Pancreas (tissue), 10 donors: ENCODE data around the gene KNTC1. TPM values are rescaled to one million over a fixed set of nuclear protein-coding genes. Genes with fewer than 3 reads are reported as not detected.

Experiments
- ATAC-seq, 4 donors: fragments of 200-7000 bp; cut with Tn5 transposase; one replicate each; pipeline versions ENCODE4 v1.8.0 to v1.9.1; 2020; ENCODE audit warnings: mild to moderate bottlenecking in 4 of 4, moderate library complexity in 4 of 4
- DNase-seq, 6 donors: peaks; one replicate each; pipeline ENCODE4 v3.0.0-alpha.2; 2020
- FAIRE-seq: peaks from 2 replicates; lab custom pipeline; 2012; peaks lifted over from hg19 to GRCh38; lab: Jason Lieb, UNC
- H3K27ac ChIP-seq, 4 donors: fragments of 200-600 bp; sonication (generic); 1 replicate in 3 of 4; 2 replicates in 1 of 4; pipeline versions ENCODE4 v1.5.0 to v1.8.0; 2020
- H3K27me3 ChIP-seq, 4 donors: fragments of 200-600 bp; one replicate each; pipeline ENCODE4 v1.8.0; 2021
- H3K36me3 ChIP-seq, 3 donors: fragments of 200-600 bp; sonication (generic) in 1 of 3; one replicate each; pipeline versions ENCODE4 v1.5.0 to v1.8.0; 2020 to 2021
- H3K4me1 ChIP-seq, 3 donors: fragments of 200-600 bp; one replicate each; pipeline ENCODE4 v1.8.0; 2021
- H3K4me3 ChIP-seq, 4 donors: fragments of 200-600 bp; sonication (generic) in 2 of 4; one replicate each; pipeline versions ENCODE4 v1.5.0 to v1.8.0; 2020 to 2021
- H3K9me3 ChIP-seq, 4 donors: fragments of 200-600 bp; one replicate each; pipeline ENCODE4 v1.8.0; 2021
- WGBS, 2 donors: extraction: QIAGEN DNeasy Blood & Tissue Kit; methylation state at CpG; one replicate each; pipeline ENCODE4 v1.1.7; 2013; 5-methylcytosine and 5-hydroxymethylcytosine counted together
- intact Hi-C, 3 donors: fragments of 100-400 bp; cut with DNase I; formaldehyde crosslinking; loops; one replicate each; pipeline versions ENCODE4 v1.11.1 to v1.14.2; 2022
- polyA plus RNA-seq, 2 donors: library from polyadenylated mRNA; stranded (reverse); fragments of 200-250 nt; gene quantifications; one replicate each; pipeline ENCODE4 v1.2.3, GENCODE V29; 2013
- total RNA-seq, 6 donors: library from RNA; stranded (reverse); fragmentation: NEBNext Ultra II Directional in 4 of 6; extraction: Animal tissue kit (Norgen Biotek cat#: 25700) in 4 of 6; gene quantifications; one replicate each; pipeline versions ENCODE4 v1.2.1 to v1.2.4, GENCODE V29; 2021 to 2023
- TF ChIP-seq, protein P1 (sequence below), 4 donors: fragments of 200-600 bp; sonication (generic) in 3 of 4; IDR thresholded peaks; one replicate each; pipeline versions ENCODE4 v1.5.0 to v1.8.0; 2021; ENCODE audit warnings: antibody characterized with exemption in 4 of 4
- donor health status: healthy with polysubstance abuse.
- donor health status: DM: no; HTN: no; CAD: no; lungs with moderate emphysema.
- donor health status: DM: no; HTN: no; CAD: no.
- donor health status: control.
- donor health status: control.
- donor health status: Bipolar disorder and iron deficiency.
- donor health status: DM: yes; HTN: yes; CAD: no.
- donor health status: DM: no; HTN: no; CAD: no.
- donor health status: DM: no; HTN: no; CAD: no.
- donor health status: DM: yes; HTN: yes; CAD: no.

KNTC1 gene
- total and polyA plus RNA-seq, 8 donors, result 2.7 to 10.2 (median 4.9) TPM

DNA sequence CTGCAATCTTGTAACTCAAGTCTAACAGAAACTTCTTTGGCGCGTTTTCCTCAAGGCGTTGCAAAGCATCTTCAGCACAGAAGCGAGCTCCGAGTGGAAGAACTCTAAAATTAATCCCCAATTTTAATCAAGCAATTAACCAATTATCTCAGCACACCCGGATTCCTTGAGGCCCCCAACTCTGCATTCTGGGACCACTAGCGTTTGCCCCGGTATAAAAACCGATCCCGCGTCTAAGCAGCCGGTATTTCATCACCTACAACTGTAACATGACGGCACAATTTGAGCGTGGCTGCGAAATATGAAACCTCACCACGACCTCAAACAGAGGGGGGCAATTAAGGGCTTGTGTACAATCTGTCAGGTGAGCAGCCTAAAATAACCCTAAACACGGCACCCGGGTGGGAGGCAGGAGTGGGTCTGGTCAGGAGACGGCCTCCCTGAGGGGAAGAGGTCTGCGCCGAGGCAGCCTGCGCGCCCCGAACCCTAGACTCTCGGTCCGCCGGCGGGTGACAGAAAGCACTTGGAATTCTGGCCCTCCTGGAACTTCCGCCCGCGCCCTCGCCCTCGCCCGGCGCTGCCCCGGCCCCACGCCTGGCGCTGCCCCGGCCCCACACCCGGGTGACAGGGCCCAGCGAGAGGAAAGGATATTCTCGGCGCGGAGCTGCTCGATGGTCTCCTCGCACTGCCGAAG lies 26.9 kb upstream of the KNTC1 start:
- ATAC-seq (peak; percentile 59 to 74 (median 67)), FAIRE-seq (no peak), DNase-seq (peak; percentile 42 to 77 (median 60))
- H3K27me3 ChIP-seq, result no peaks in the 10 kb centered on the region
- H3K4me1 ChIP-seq, result peaks cover 6 to 20% (median 8%) of the 10 kb centered on the region in 3 donors
- H3K4me3 ChIP-seq, result peak overlapping the region; percentile 58 to 88 (median 74)
- peaks cover 0 to 19% (median 12%) of the 10 kb centered on the region in 3 donors for H3K36me3 ChIP-seq
- WGBS, 2 donors, result 0 to 1% methylated on average over 42 to 47 of the region's 47 CpGs
- intact Hi-C loops, result no loop called here
- H3K27ac ChIP-seq, result peak overlapping the region; percentile 94 to 97 (median 96)
- TF ChIP-seq, protein P1, sequence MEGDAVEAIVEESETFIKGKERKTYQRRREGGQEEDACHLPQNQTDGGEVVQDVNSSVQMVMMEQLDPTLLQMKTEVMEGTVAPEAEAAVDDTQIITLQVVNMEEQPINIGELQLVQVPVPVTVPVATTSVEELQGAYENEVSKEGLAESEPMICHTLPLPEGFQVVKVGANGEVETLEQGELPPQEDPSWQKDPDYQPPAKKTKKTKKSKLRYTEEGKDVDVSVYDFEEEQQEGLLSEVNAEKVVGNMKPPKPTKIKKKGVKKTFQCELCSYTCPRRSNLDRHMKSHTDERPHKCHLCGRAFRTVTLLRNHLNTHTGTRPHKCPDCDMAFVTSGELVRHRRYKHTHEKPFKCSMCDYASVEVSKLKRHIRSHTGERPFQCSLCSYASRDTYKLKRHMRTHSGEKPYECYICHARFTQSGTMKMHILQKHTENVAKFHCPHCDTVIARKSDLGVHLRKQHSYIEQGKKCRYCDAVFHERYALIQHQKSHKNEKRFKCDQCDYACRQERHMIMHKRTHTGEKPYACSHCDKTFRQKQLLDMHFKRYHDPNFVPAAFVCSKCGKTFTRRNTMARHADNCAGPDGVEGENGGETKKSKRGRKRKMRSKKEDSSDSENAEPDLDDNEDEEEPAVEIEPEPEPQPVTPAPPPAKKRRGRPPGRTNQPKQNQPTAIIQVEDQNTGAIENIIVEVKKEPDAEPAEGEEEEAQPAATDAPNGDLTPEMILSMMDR (IDR thresholded peaks at IDR 0.05), result no peak
- H3K9me3 ChIP-seq, result no peaks in the 10 kb centered on the region

DNA sequence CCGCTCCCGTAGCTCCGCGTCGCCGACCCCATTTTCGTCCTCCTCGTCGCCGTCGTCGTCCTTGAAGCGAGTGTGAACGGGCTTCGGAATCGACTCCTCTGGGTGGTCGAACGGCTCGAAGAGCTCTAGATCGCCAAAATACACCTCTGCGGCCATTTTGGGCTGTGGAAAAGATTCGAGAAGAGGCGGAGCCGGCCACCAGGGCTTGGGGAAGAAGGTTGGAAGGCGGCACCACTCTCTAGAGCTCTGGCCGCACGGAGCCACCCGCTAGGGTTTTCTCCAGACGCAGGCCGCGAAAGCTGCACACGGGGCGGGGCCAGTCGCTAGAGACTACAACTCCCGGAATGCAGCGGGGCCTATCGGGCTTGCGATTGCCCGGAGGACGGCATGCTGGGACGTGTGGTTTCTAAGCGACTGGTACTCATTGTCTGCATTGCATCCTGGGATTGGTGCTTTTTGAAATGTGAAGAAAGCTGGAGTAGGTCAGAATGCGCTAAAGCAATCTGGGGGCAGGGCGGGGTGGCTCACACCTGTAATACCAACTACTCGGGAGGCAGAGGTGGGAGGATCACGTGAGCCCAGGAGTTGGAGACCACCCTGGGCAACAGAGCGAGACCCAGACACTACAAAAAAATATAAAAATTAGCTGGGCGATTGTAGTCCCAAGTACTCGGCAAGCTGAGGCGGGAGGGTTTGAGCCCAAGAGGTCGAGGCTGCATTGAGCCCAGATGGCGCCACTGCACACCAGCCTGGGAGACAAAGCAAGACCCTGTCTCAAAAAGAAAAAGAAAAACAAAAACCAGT lies 26.2 kb upstream of the KNTC1 start, which contains the start of gene ZCCHC8:
Gene ZCCHC8, minus strand, starts transcription at position 248 of the 804 bp plus-strand sequence. Its CDS starts 92 bp downstream, at position 156.
- peak; percentile 95 to 99 (median 97) for ATAC-seq
- intact Hi-C loops, result no loop called here

DNA sequence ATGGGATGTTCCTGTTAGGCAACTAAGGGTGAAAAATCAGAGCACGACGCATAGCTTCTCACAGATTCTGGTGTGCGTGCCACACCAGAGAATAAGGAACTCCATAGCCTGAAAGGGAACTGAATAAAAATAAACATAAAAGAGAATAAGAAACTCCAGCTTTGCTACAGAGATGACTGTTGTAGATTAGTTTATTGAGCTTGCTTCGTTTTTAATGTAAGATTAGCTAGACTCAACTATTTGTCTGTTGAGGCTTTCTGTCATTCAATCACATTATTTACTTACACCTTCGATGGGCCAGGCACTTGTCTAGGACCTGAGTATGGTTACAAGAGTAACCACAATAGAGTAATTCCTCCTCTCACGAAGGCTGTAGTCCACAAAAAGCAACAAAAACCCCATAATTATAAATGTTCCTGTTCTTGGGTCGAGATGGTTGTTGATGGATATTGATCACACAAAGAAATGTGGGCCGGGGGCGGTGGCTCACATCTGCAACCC lies 25.5 kb upstream of the KNTC1 start:
- FAIRE-seq (no peak), ATAC-seq (no peak), DNase-seq (no peak)
- Histone ChIP-seq H3K27ac (peak overlapping the region in 3 of 4 donors; percentile 94 to 97 (median 96)), H3K4me1 (peaks cover 6 to 20% (median 8%) of the 10 kb centered on the region in 3 donors), H3K4me3 (peak overlapping the region in 2 of 4 donors; percentile 74 to 88), H3K27me3 (no peaks in the 10 kb centered on the region), H3K36me3 (peaks cover 0 to 33% (median 14%) of the 10 kb centered on the region in 3 donors), H3K9me3 (no peaks in the 10 kb centered on the region)
- intact Hi-C loops, result no loop called here
- TF ChIP-seq, protein P1 (IDR thresholded peaks at IDR 0.05), result no peak
- WGBS, 2 donors, result 78 to 81% methylated on average over 9 of the region's 9 CpGs

More for the DNA sequence above, 26.2 kb upstream of the KNTC1 start, which contains the start of gene ZCCHC8:
- TF ChIP-seq, protein P1 (IDR thresholded peaks at IDR 0.05), result peak in 1 of 4 donors; percentile 7
- H3K27me3 ChIP-seq, result no peaks in the 10 kb centered on the region
- peak; percentile 95 to 98 (median 96) for DNase-seq
- FAIRE-seq, result peak; percentile 54
- H3K36me3 ChIP-seq, result peaks cover 0 to 27% (median 14%) of the 10 kb centered on the region in 3 donors
- peak within 1 kb of the TSS; percentile 58 to 88 (median 74) for H3K4me3 ChIP-seq
- peaks cover 6 to 20% (median 8%) of the 10 kb centered on the region in 3 donors for H3K4me1 ChIP-seq
- peak within 1 kb of the TSS; percentile 94 to 97 (median 96) for H3K27ac ChIP-seq
- WGBS, 2 donors, result 3 to 5% methylated on average over 50 to 52 of the region's 52 CpGs
- H3K9me3 ChIP-seq, result no peaks in the 10 kb centered on the region

DNA sequence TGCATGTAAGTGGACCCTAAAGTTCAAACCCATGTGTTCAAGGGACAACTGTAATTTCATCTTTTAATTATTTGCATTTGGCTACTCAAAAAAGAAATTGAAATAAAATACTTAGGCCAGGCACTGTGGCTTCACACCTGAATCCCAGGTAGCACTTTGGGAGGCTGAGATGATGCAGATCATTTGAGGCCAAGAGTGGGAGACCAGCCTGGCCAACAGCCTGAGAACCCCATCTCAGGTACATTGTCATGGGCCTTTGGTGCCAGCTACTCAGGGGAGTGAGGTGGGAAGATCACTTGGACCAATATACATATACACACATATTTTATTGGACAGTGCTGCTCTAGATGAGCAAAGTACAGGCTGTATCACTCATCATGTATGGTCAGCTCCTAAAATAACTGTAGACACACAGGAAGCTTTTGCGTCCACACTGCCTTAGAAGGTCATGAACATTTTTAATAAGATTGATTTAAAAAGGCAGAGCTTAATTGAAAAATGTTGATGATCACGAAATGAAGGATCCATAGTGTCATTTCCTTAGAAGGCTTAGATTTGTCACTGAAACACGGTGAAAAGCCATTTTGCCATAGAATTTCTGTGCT lies 23.8 kb upstream of the KNTC1 start:
- ATAC-seq (no peak), DNase-seq (no peak), FAIRE-seq (no peak)
- Histone ChIP-seq H3K9me3 (no peaks in the 10 kb centered on the region), H3K27me3 (no peaks in the 10 kb centered on the region), H3K36me3 (peaks cover 4 to 51% (median 31%) of the 10 kb centered on the region in 3 donors), H3K4me1 (peaks cover 5 to 14% (median 6%) of the 10 kb centered on the region in 3 donors), H3K27ac (no peak overlapping the region), H3K4me3 (no peak overlapping the region)
- WGBS, 2 donors, result 86 to 87% methylated on average over 3 of the region's 3 CpGs
- intact Hi-C loops, result no loop called here
- TF ChIP-seq, protein P1 (IDR thresholded peaks at IDR 0.05), result no peak
